ENCODE data around the gene GPR78.
"Not testable (repeated sequence)": the region's sequence is repeated elsewhere in the genome, so short reads cannot be mapped to it uniquely, and the experiment has no call there.

GPR78 gene

GRCh38 chr4:8568068-8568668, 12.0 kb upstream of the GPR78 start:
- DNase-seq, result no peak

GRCh38 chr4:8570201-8570600, 10.0 kb upstream of the GPR78 start:
- DNase-seq, result no peak

GRCh38 chr4:8571702-8572685, 8.2 kb upstream of the GPR78 start:
- DNase-seq, result no peak

GRCh38 chr4:8573266-8573665, 6.9 kb upstream of the GPR78 start:
- DNase-seq, result no peak

- no peak for DNase-seq
Observed at GRCh38 chr4:8574796-8575370, 5.3 kb upstream of the GPR78 start.

GRCh38 chr4:8575457-8575856, 4.7 kb upstream of the GPR78 start:
- no peak for DNase-seq

- not testable (repeated sequence) for DNase-seq
Observed at GRCh38 chr4:8576591-8576990, 3.6 kb upstream of the GPR78 start.

- no peak for DNase-seq
Observed at GRCh38 chr4:8577046-8577445, 3.1 kb upstream of the GPR78 start.

GRCh38 chr4:8577972-8578371, 2.2 kb upstream of the GPR78 start:
- DNase-seq, result no peak

- no peak for DNase-seq
Observed at GRCh38 chr4:8578717-8579116, 1.5 kb upstream of the GPR78 start.

- DNase-seq, result no peak
Observed at GRCh38 chr4:8579526-8580320, 469 bp upstream of the GPR78 start.

- DNase-seq, result no peak
Observed at GRCh38 chr4:8581094-8581861, 1.1 kb downstream of the GPR78 start.

- no peak for DNase-seq
Observed at GRCh38 chr4:8582016-8582415, 1.8 kb downstream of the GPR78 start.

GRCh38 chr4:8582436-8582835, 2.2 kb downstream of the GPR78 start:
- no peak for DNase-seq

GRCh38 chr4:8582941-8583654, 2.9 kb downstream of the GPR78 start:
- DNase-seq, result no peak

GRCh38 chr4:8583655-8584025, 3.4 kb downstream of the GPR78 start:
- DNase-seq, result no peak

- DNase-seq, result no peak
Observed at GRCh38 chr4:8585186-8585585, 5.0 kb downstream of the GPR78 start.

GRCh38 chr4:8585721-8586212, 5.6 kb downstream of the GPR78 start:
- DNase-seq, result no peak

- DNase-seq, result no peak
Observed at GRCh38 chr4:8586246-8586645, 6.1 kb downstream of the GPR78 start.

GRCh38 chr4:8586671-8587468, 6.7 kb downstream of the GPR78 start:
- no peak for DNase-seq
